ENCODE data around the gene RPL36. TPM values are rescaled to one million over a fixed set of nuclear protein-coding genes. Genes with fewer than 3 reads are reported as not detected.

The RPL36 gene
- total and polyA plus RNA-seq, 9 of the 15 experiments (the other 6 are each of a cell fraction or from before 2014, with no cell fraction given): 350 to 3,412 (median 1,507) TPM

GRCh38 chr19:5718579-5719273 lies 28.6 kb downstream of the RPL36 start (continued):
- TF ChIP-seq YBX1 (IDR thresholded peaks at IDR 0.05) (no peak), SNIP1 (IDR thresholded peaks at IDR 0.05; ENCODE audit: low read depth) (no peak), CC2D1A (IDR thresholded peaks at IDR 0.05) (no peak), GATAD2A (IDR thresholded peaks at IDR 0.05) (no peak), NKRF (IDR thresholded peaks at IDR 0.05; ENCODE audit: borderline replicate concordance) (0 out of 2 replicates have a peak, but pooled peaks have one; percentile 14), ZC3H11A (IDR thresholded peaks at IDR 0.05; ENCODE audit: low read depth, low read length) (no peak), TEAD4 (IDR thresholded peaks at IDR 0.05; ENCODE audit: low read length) (no peak), TEAD4 (CRISPR knock-in tag; IDR thresholded peaks at IDR 0.05; ENCODE audit: borderline replicate concordance) (no peak), ZNF174 (CRISPR knock-in tag; IDR thresholded peaks at IDR 0.05) (no peak), CHD2 (IDR thresholded peaks at IDR 0.05; ENCODE audit: low read depth, low read length) (no peak), CEBPZ (IDR thresholded peaks at IDR 0.05; ENCODE audit: borderline replicate concordance, low read depth, low read length) (no peak), MEIS2 (IDR thresholded peaks at IDR 0.05; ENCODE audit: partially characterized antibody) (no peak), ZFP91 (CRISPR knock-in tag; IDR thresholded peaks at IDR 0.05) (no peak), FOXP1 (CRISPR knock-in tag; IDR thresholded peaks at IDR 0.05) (no peak), E2F3 (CRISPR knock-in tag; IDR thresholded peaks at IDR 0.05) (no peak), NFXL1 (CRISPR knock-in tag; IDR thresholded peaks at IDR 0.05) (no peak), CUX1 (CRISPR knock-in tag; IDR thresholded peaks at IDR 0.05) (no peak)

Measured in K562 (cell line).